HepG2 (cell line): ENCODE data around the gene CST3. TPM values are rescaled to one million over a fixed set of nuclear protein-coding genes. Genes with fewer than 3 reads are reported as not detected.

ENCODE experiments used
- ATF2 ChIP-seq: sonication (generic); formaldehyde crosslinking; IDR thresholded peaks from 2 replicates; pipeline ENCODE4 v1.4.0; 2020; ENCODE audit warnings: missing genetic modification reagents
- ATF4 ChIP-seq, 2 experiments: fragments of 450-650 bp in 1 of 2; sonication (generic) in 1 of 2; formaldehyde crosslinking; IDR thresholded peaks; 2 replicates each; pipeline versions ENCODE4 v1.5.0 to v1.8.0; 2020 to 2022; ENCODE audit warnings: mild to moderate bottlenecking in 1 of 2, missing genetic modification reagents in 1 of 2
- BRD4 ChIP-seq: sonication (generic); formaldehyde crosslinking; IDR thresholded peaks from 2 replicates; pipeline ENCODE4 v1.4.0; 2020; ENCODE audit warnings: missing genetic modification reagents
- FOXA1 ChIP-seq, 2 experiments: fragments of 450-650 bp in 1 of 2; sonication (generic) in 1 of 2; formaldehyde crosslinking in 1 of 2; IDR thresholded peaks; 2 replicates each; pipeline versions ENCODE4 v1.4.0 to v1.6.1; 2016 to 2020; ENCODE audit warnings: missing genetic modification reagents in 1 of 2
- HBP1 ChIP-seq: IDR thresholded peaks from 2 replicates; pipeline ENCODE4 v1.6.1; 2016; ENCODE audit warnings: low read depth, control low read depth
- IRF1 ChIP-seq: sonication (generic); formaldehyde crosslinking; IDR thresholded peaks from 2 replicates; pipeline ENCODE4 v1.4.0; 2020; ENCODE audit warnings: low read depth, mild to moderate bottlenecking, missing genetic modification reagents
- IRF9 ChIP-seq: sonication (generic); formaldehyde crosslinking; IDR thresholded peaks from 2 replicates; pipeline ENCODE4 v1.8.0; 2022; ENCODE audit warnings: missing genetic modification reagents, mild to moderate bottlenecking, borderline replicate concordance
- KDM6A ChIP-seq: IDR thresholded peaks from 2 replicates; pipeline ENCODE4 v1.6.1; 2016; ENCODE audit warnings: low read depth
- PHF21A ChIP-seq: sonication (generic); formaldehyde crosslinking; IDR thresholded peaks from 2 replicates; pipeline ENCODE4 v1.5.0; 2020; ENCODE audit warnings: mild to moderate bottlenecking, missing genetic modification reagents
- POGK ChIP-seq: sonication (generic); formaldehyde crosslinking; conservative IDR thresholded peaks from 2 replicates; pipeline ENCODE4 v1.8.0; 2022; ENCODE audit warnings: mild to moderate bottlenecking, moderate library complexity, missing genetic modification reagents
- POLR2G ChIP-seq: fragments of 200-400 bp; formaldehyde crosslinking; IDR thresholded peaks from 2 replicates; pipeline ENCODE4 v1.6.1; 2018; ENCODE audit warnings: mild to moderate bottlenecking, low read depth, low read length, moderate library complexity
- RFXANK ChIP-seq: IDR thresholded peaks from 2 replicates; pipeline ENCODE4 v1.6.1; 2016
- SPEN ChIP-seq: sonication (generic); formaldehyde crosslinking; IDR thresholded peaks from 2 replicates; pipeline ENCODE4 v1.5.1; 2020; ENCODE audit warnings: low read depth, mild to moderate bottlenecking, missing genetic modification reagents
- TBX2 ChIP-seq: sonication (generic); formaldehyde crosslinking; IDR thresholded peaks from 2 replicates; pipeline ENCODE4 v1.5.0; 2020; ENCODE audit warnings: missing genetic modification reagents, mild to moderate bottlenecking, borderline replicate concordance
- TEAD3 ChIP-seq: optimal IDR thresholded peaks from 2 replicates; pipeline ENCODE3; 2016; ENCODE audit warnings: borderline replicate concordance
- ZBTB20 ChIP-seq: sonication (generic); formaldehyde crosslinking; IDR thresholded peaks from 2 replicates; pipeline ENCODE4 v1.8.1; 2023; ENCODE audit warnings: missing genetic modification reagents, low read depth, mild to moderate bottlenecking, borderline replicate concordance
- ZNF781 ChIP-seq: sonication (generic); formaldehyde crosslinking; IDR thresholded peaks from 2 replicates; pipeline ENCODE4 v1.5.1; 2020; ENCODE audit warnings: borderline replicate concordance, mild to moderate bottlenecking, missing genetic modification reagents; ENCODE audit errors: not compliant biosample characterization
- polyA plus RNA-seq, 8 experiments: library from polyadenylated mRNA; depleted of rRNA in 3 of 8; stranded (reverse) in 7 of 8; unstranded in 1 of 8; fragments of >200 nt; fragmentation: Illumina TruSeq in 4 of 8; extraction: Trizol in 4 of 8; gene quantifications; 2 replicates each; pipeline versions ENCODE4 v1.2.1 to v1.2.3, GENCODE V29; 2011 to 2016; ENCODE audit warnings: low read depth in 4 of 8, missing spikeins in 1 of 8, mixed read lengths in 1 of 8; ENCODE audit not compliant: insufficient read depth in 1 of 8
- total RNA-seq, 5 experiments: library from RNA; depleted of rRNA; stranded (reverse); fragments of >200 nt; fragmentation: Illumina TruSeq; extraction: Trizol; gene quantifications; 2 replicates each; pipeline ENCODE4 v1.2.3, GENCODE V29; 2016; ENCODE audit warnings: low read depth in 1 of 5

Gene CST3
- total and polyA plus RNA-seq, 2 of the 13 experiments (the other 11 are each of a cell fraction or from before 2014, with no cell fraction given): 690 to 1,005 TPM

GRCh38 chr20:23658989-23659609, 21.3 kb upstream of the CST3 start (continued):
- TF ChIP-seq ATF2 (0 out of 2 replicates have a peak, but pooled peaks have one; percentile 28), TBX2 (CRISPR knock-in tag) (peak; percentile 92), BRD4 (peak; percentile 75), ZNF781 (CRISPR knock-in tag) (peak; percentile 82), PHF21A (peak; percentile 79), ATF4 (CRISPR knock-in tag; IDR thresholded peaks at IDR 0.05) (peak in 1 of 2 experiments; percentile 69; a peak in 2 of 4 replicates), KDM6A (CRISPR knock-in tag) (peak; percentile 39; the same call in 1 of the 2 replicates), IRF1 (CRISPR knock-in tag) (no peak), HBP1 (CRISPR knock-in tag) (0 out of 2 replicates have a peak, but pooled peaks have one; percentile 20), SPEN (CRISPR knock-in tag) (peak; percentile 29; the same call in 1 of the 2 replicates), POGK (CRISPR knock-in tag) (0 out of 2 replicates have a peak, but pooled peaks have one; percentile 27), ZBTB20 (CRISPR knock-in tag) (peak; percentile 67; the same call in 1 of the 2 replicates), TEAD3 (CRISPR knock-in tag) (peak; percentile 97), IRF9 (CRISPR knock-in tag) (peak; percentile 58; the same call in 1 of the 2 replicates), RFXANK (CRISPR knock-in tag) (0 out of 2 replicates have a peak, but pooled peaks have one; percentile 15), FOXA1 (IDR thresholded peaks at IDR 0.05) (no peak), FOXA1 (CRISPR knock-in tag; IDR thresholded peaks at IDR 0.05) (peak; percentile 56; the same call in 1 of the 2 replicates), POLR2G (peak; percentile 81)
